ENCODE measurements around the gene AQP1.

Gene AQP1

DNA sequence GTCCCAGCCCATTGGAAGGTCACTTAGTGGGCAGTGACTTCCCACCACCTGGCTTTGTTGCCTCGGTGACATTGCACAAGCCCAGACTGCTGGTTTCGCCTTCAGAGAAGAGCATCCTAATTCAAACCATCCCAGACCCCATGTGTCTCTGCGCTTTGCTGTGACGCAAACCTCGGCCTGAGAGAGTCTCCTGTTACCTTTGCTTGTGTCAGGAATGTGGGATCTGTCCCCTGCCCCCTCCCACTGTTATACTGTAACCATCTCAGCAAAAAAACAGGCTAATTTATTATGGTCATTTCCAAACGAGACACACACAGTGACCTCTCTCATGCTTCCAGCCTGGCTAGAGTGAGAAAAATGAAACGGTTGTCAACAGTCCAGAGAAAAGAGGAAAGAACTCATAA, 25.0 kb upstream of the AQP1 start:
- TF ChIP-seq TAF1 (IDR thresholded peaks at IDR 0.05; ENCODE audit: low read depth) (no peak), CEBPB (IDR thresholded peaks at IDR 0.05) (no peak), YY1 (IDR thresholded peaks at IDR 0.05; ENCODE audit: low read depth) (no peak), NFIC (IDR thresholded peaks at IDR 0.05) (no peak), EGR1 (IDR thresholded peaks at IDR 0.05) (no peak), TEAD4 (IDR thresholded peaks at IDR 0.05) (no peak), RAD21 (IDR thresholded peaks at IDR 0.05; ENCODE audit: low read depth) (no peak)
- TF ChIP-seq, protein P1, sequence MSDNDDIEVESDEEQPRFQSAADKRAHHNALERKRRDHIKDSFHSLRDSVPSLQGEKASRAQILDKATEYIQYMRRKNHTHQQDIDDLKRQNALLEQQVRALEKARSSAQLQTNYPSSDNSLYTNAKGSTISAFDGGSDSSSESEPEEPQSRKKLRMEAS (IDR thresholded peaks at IDR 0.05), result no peak

DNA sequence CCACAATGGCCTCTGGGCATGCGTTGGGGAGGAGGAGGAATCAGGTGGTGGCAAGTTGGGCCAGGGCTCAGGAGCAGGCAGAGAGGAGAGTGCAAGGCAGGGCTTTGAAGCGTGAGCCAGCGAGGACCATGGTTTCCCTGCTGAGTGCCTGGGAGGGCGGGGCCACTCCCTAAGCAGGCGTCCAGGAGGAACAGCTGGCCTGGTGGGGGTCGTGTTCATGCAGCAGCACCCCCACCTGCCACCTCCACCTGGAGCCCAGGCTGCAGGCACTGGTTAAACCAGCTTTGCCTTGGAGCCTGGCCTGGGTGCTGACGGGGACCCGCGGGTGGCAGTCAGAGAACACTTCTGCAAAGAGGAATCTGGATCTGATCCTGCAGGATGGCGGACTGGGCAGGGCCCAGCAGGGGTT, 24.2 kb upstream of the AQP1 start:
- TF ChIP-seq, protein P1 (IDR thresholded peaks at IDR 0.05), result no peak
- TF ChIP-seq NFIC (IDR thresholded peaks at IDR 0.05), result no peak

DNA sequence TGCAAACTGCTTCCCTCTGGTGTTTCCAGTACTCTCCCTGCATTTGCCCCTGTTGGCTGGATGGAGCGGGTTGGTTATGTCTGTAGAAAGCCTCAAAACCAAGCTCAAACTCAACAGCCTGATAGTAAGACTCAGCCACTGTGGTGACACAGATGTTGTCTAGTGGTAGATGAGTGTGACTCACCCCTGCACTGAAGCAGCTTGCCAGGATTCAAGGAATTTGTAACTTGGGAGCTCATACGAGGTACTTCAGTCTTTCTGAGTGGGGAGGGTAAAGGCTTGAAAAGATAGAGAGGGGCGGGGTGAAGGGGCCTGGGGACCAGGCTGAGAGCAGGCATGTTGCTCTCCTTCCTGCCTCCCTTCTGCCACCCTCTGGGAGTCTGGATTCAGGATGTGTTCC, 22.9 kb upstream of the AQP1 start:
- TF ChIP-seq FOXM1 (IDR thresholded peaks at IDR 0.05; ENCODE audit: borderline replicate concordance, low read depth) (no peak), RAD21 (IDR thresholded peaks at IDR 0.05; ENCODE audit: low read depth) (no peak), ZBTB7A (IDR thresholded peaks at IDR 0.05; ENCODE audit: low read depth) (no peak), EGR1 (IDR thresholded peaks at IDR 0.05) (no peak), TAF1 (IDR thresholded peaks at IDR 0.05; ENCODE audit: low read depth) (no peak), YY1 (IDR thresholded peaks at IDR 0.05; ENCODE audit: low read depth) (no peak), NFIC (IDR thresholded peaks at IDR 0.05) (no peak), TCF12 (IDR thresholded peaks at IDR 0.05; ENCODE audit: low read depth) (no peak), TEAD4 (IDR thresholded peaks at IDR 0.05) (no peak)
- TF ChIP-seq, protein P2, sequence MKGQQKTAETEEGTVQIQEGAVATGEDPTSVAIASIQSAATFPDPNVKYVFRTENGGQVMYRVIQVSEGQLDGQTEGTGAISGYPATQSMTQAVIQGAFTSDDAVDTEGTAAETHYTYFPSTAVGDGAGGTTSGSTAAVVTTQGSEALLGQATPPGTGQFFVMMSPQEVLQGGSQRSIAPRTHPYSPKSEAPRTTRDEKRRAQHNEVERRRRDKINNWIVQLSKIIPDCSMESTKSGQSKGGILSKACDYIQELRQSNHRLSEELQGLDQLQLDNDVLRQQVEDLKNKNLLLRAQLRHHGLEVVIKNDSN (IDR thresholded peaks at IDR 0.05), result no peak
- TF ChIP-seq, protein P1 (IDR thresholded peaks at IDR 0.05), result no peak

DNA sequence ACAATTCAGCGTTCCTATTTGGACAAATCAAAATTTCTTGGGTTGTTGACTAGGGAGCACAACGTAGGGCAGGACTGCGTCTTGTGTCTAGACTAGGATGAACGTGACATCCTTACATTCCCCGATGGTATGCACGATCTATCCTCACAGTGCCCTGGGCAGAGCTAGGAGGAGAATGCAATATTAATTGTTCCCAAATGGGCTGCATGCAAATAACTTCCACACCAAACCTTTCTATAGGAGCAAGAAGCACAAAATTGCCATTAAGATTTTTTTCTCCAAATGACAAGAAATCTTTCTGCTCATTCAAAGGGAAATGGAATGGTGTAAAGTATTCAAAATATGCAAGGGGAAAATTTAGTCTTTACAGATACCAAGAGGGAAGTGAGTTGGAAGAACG, 21.4 kb upstream of the AQP1 start:
- TF ChIP-seq, protein P3, sequence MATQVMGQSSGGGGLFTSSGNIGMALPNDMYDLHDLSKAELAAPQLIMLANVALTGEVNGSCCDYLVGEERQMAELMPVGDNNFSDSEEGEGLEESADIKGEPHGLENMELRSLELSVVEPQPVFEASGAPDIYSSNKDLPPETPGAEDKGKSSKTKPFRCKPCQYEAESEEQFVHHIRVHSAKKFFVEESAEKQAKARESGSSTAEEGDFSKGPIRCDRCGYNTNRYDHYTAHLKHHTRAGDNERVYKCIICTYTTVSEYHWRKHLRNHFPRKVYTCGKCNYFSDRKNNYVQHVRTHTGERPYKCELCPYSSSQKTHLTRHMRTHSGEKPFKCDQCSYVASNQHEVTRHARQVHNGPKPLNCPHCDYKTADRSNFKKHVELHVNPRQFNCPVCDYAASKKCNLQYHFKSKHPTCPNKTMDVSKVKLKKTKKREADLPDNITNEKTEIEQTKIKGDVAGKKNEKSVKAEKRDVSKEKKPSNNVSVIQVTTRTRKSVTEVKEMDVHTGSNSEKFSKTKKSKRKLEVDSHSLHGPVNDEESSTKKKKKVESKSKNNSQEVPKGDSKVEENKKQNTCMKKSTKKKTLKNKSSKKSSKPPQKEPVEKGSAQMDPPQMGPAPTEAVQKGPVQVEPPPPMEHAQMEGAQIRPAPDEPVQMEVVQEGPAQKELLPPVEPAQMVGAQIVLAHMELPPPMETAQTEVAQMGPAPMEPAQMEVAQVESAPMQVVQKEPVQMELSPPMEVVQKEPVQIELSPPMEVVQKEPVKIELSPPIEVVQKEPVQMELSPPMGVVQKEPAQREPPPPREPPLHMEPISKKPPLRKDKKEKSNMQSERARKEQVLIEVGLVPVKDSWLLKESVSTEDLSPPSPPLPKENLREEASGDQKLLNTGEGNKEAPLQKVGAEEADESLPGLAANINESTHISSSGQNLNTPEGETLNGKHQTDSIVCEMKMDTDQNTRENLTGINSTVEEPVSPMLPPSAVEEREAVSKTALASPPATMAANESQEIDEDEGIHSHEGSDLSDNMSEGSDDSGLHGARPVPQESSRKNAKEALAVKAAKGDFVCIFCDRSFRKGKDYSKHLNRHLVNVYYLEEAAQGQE (IDR thresholded peaks at IDR 0.05; ENCODE audit: low read depth), result no peak
- TF ChIP-seq TAF1 (IDR thresholded peaks at IDR 0.05; ENCODE audit: low read depth) (no peak), CEBPB (IDR thresholded peaks at IDR 0.05) (no peak), CREB1 (IDR thresholded peaks at IDR 0.05; ENCODE audit: low read depth) (no peak), NFIC (IDR thresholded peaks at IDR 0.05) (no peak), YY1 (IDR thresholded peaks at IDR 0.05; ENCODE audit: low read depth) (no peak)

DNA sequence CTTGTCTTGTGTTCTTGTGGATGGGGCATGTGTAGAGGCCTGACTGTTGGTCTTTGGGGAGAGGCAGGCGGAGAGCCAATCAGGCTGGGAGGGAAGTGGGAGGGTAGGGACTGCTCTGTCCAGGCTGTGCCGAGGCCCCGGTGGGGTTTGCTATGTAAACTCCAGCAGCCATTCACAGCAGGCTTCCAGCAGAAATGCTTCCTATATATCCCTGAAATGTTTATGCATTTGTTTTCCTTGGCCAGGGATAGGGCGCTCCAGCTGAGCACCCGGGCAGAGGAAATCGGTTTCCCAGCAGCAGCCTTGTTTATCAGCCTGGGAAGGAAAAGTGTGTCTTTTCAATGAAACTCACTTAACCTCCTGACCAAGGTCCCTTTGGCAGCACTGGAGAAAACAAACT, 18.3 kb upstream of the AQP1 start:
- TF ChIP-seq, protein P2 (IDR thresholded peaks at IDR 0.05), result no peak
- TF ChIP-seq FOXM1 (IDR thresholded peaks at IDR 0.05; ENCODE audit: borderline replicate concordance, low read depth), result no peak
- no peak for TF ChIP-seq ZBTB7A (IDR thresholded peaks at IDR 0.05; ENCODE audit: low read depth)
- no peak for TF ChIP-seq CREB1 (IDR thresholded peaks at IDR 0.05; ENCODE audit: low read depth)
- no peak for TF ChIP-seq TEAD4 (IDR thresholded peaks at IDR 0.05)
- TF ChIP-seq CEBPB (IDR thresholded peaks at IDR 0.05), result no peak

DNA sequence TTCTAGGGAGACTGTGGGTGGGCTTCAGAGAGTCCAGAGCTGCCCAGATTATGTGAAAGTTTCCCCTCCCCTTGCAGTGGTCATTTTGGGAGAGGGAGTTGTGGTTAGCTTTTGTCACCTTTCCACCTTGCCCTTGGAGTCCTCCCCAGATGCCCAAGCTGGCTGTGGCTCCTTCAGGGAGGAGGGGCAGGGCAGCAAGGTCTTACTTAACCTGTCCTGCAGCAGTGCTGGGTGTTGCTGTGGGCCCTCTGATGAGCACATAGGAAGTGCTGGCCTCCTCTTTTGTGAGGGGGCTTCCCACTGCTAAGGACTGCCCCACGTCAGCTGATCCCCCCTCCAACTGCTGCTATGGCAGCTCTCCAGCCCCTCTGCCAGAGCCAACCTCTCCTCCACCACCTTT, 17.6 kb upstream of the AQP1 start:
- no peak for TF ChIP-seq CEBPB (IDR thresholded peaks at IDR 0.05)
- no peak for TF ChIP-seq FOXM1 (IDR thresholded peaks at IDR 0.05; ENCODE audit: borderline replicate concordance, low read depth)
- TF ChIP-seq CREB1 (IDR thresholded peaks at IDR 0.05; ENCODE audit: low read depth), result no peak
- TF ChIP-seq, protein P1 (IDR thresholded peaks at IDR 0.05), result no peak
- TF ChIP-seq TEAD4 (IDR thresholded peaks at IDR 0.05), result no peak
- no peak for TF ChIP-seq TCF12 (IDR thresholded peaks at IDR 0.05; ENCODE audit: low read depth)
- no peak for TF ChIP-seq RAD21 (IDR thresholded peaks at IDR 0.05; ENCODE audit: low read depth)
- no peak for TF ChIP-seq EP300 (IDR thresholded peaks at IDR 0.05; ENCODE audit: borderline replicate concordance)
- TF ChIP-seq NFIC (IDR thresholded peaks at IDR 0.05), result no peak
- TF ChIP-seq EGR1 (IDR thresholded peaks at IDR 0.05), result no peak
- no peak for TF ChIP-seq ZBTB7A (IDR thresholded peaks at IDR 0.05; ENCODE audit: low read depth)
- no peak for TF ChIP-seq YY1 (IDR thresholded peaks at IDR 0.05; ENCODE audit: low read depth)

DNA sequence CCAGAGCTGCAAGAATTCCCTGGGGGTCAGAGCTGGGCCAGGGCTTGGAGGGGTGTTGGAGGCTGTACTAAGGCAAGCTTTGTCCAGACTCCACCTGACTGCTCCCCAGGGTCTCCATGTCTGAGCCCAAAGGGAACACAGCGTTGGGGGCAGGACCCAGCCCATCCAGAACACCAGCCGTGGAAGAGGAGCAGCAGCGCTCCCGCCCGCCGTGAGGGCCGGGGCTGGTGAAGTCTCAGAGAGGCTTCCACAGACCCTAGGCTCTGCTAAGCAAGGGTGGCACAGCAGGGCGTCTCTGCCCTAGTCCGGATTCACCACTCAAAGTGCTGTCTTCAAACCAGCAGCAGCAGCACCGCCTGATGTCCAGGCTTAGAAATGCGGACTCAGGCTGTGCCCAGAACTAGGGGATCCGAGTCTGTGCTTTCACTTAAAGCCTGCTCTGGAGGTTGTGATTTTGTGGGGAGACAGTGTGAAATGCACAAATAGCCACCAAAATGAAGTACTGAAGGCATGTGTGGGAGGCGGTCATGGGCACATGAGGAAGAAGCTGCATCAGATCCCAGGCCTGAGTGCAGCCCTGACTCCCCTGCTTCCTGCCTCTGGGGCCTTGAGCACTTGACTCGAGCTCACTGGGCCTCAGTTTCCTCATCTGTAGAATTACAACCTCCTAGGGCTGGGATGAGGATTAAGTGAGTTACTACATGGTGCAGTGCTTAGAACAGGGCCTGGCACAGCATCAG, 16.6 kb upstream of the AQP1 start:
- TF ChIP-seq TAF1 (IDR thresholded peaks at IDR 0.05; ENCODE audit: low read depth) (no peak), TEAD4 (IDR thresholded peaks at IDR 0.05) (no peak), RAD21 (IDR thresholded peaks at IDR 0.05; ENCODE audit: low read depth) (no peak), NFIC (IDR thresholded peaks at IDR 0.05) (no peak), TCF12 (IDR thresholded peaks at IDR 0.05; ENCODE audit: low read depth) (no peak), ZBTB7A (IDR thresholded peaks at IDR 0.05; ENCODE audit: low read depth) (no peak), FOXM1 (IDR thresholded peaks at IDR 0.05; ENCODE audit: borderline replicate concordance, low read depth) (no peak), EP300 (IDR thresholded peaks at IDR 0.05; ENCODE audit: borderline replicate concordance) (no peak), YY1 (IDR thresholded peaks at IDR 0.05; ENCODE audit: low read depth) (no peak), EGR1 (IDR thresholded peaks at IDR 0.05) (no peak), CREB1 (IDR thresholded peaks at IDR 0.05; ENCODE audit: low read depth) (no peak), CEBPB (IDR thresholded peaks at IDR 0.05) (no peak)
- TF ChIP-seq, protein P1 (IDR thresholded peaks at IDR 0.05), result no peak
- TF ChIP-seq, protein P2 (IDR thresholded peaks at IDR 0.05), result no peak
- TF ChIP-seq, protein P3 (IDR thresholded peaks at IDR 0.05; ENCODE audit: low read depth), result no peak
